ENCODE data around the gene SLC25A38. TPM values are rescaled to one million over a fixed set of nuclear protein-coding genes. Genes with fewer than 3 reads are reported as not detected.

SLC25A38 gene
- total RNA-seq, 1 experiment from 2014 or later: 26.7 TPM

DNA sequence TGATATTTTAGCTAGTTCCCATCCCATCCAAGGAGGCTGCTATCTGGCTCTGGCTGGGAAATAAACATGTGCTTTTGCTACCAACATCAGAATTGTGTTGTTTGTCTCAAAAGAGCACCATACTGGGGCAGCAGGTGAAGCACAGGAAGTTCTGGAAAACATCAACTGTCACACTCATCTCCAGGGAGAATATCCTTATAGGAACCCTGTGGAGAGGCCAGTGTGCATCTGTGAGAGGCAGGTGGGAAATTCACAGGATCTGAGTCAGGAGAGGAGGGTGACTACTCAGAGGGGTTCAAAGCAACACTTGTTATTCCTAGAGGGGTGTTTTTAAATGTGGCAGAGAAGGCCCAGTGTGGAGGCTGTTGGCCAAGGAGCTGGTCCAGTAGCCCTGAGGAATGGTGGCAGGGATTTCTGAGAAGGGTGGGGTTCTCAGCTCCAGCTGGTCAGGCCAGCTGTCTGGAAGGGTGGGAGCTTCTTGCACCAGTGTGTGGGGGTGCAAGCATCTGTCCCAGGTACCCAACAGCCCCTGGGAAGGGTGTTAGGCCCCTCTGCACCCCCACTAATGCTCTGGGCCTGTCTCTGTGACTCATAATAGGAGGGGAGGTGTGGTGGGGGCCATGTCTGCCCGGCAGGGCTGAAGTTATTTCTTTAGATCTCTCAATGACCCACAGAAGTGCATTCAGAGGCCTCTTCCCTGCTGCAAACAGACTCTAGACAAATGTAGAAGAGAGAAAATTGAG, 52.0 kb downstream of the SLC25A38 start:
- no peaks in the 10 kb centered on the region for H3K27me3 ChIP-seq (ENCODE audit: insufficient read depth, low read length)
- CTCF ChIA-PET: interaction anchor here (2.0 kb wide), 1 partner anchor 13 kb away, joined by 4 read pairs; no protein-coding TSS in a partner anchor
- H2AFZ ChIP-seq (ENCODE audit: low read depth, low read length, poor library complexity, severe bottlenecking): no peak overlapping the region
- peaks cover 0 to 19% of the 10 kb centered on the region in 2 experiments; a peak in 1 of 4 replicates for H3K4me1 ChIP-seq (ENCODE audit: control insufficient read depth in 1 of 2, insufficient read depth in 2 of 2, low read length in 2 of 2)
- H3K9me3 ChIP-seq (ENCODE audit: control insufficient read depth in 1 of 2, insufficient read depth in 1 of 2, low read depth in 1 of 2, low read length in 2 of 2): no peaks in the 10 kb centered on the region
- POLR2A ChIA-PET: no interaction called here
- DNase-seq (ENCODE audit: low read depth, low spot score) (no peak), ATAC-seq (no peak; the same call in 1 of the 2 replicates)
- no peaks in the 10 kb centered on the region for H3K36me3 ChIP-seq (ENCODE audit: control insufficient read depth in 1 of 2, insufficient read depth in 2 of 2, low read length in 2 of 2)
- H3K27ac ChIP-seq (ENCODE audit: low read depth, low read length): no peak overlapping the region
- no peak overlapping the region for H3K4me3 ChIP-seq (replicated peaks in 1 of 2; ENCODE audit: low read depth in 1 of 2, low read length in 2 of 2)
- BruUV-seq (replicated peaks): no TSS peak
- no peak overlapping the region for H3K4me2 ChIP-seq (ENCODE audit: low read length)
- no peaks in the 10 kb centered on the region for H4K20me1 ChIP-seq (ENCODE audit: insufficient read depth)
- intact Hi-C loops (cut with micrococcal nuclease): no loop called here
- no peaks in the 10 kb centered on the region for H3K9me2 ChIP-seq (ENCODE audit: insufficient read depth)
- TF ChIP-seq EZH2 (IDR thresholded peaks at IDR 0.05): no peak
- TF ChIP-seq FOSL1 (IDR thresholded peaks at IDR 0.05; ENCODE audit: low read depth): no peak
- no peak for TF ChIP-seq CEBPB (IDR thresholded peaks at IDR 0.05; ENCODE audit: low read depth)
- no peaks in the 10 kb centered on the region for H3K79me2 ChIP-seq (ENCODE audit: insufficient read depth, low read length)
- RAD21 ChIA-PET (ENCODE audit: low non-redundant PET in 1 of 2, low total read pairs in 2 of 2, uncharacterized antibody in 2 of 2, unreplicated experiment in 2 of 2): no interaction called here
- no peak overlapping the region for H3K9ac ChIP-seq (ENCODE audit: low read length)

DNA sequence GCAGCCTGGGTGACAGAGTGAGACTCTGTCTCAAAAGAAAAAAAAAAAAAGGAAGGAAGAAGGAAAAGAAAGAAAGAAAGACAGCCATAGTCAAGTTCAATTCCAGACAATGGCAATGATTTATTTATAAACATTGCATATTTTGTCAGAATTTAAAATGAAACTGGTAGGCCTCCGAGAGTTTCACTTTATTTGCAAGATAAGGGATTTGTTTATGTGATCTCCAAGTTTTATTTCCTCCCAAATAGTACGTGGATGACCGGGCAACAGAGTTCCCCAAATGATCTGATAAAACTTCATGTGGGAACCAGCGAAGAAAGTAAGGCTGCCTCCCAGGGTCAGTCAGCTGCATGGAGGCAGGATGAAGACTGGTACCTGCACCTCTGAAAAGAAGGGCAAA, 55.7 kb downstream of the SLC25A38 start:
- Histone ChIP-seq H3K4me1 (ENCODE audit: control insufficient read depth in 1 of 2, insufficient read depth in 2 of 2, low read length in 2 of 2) (peaks cover 0 to 10% of the 10 kb centered on the region in 2 experiments; a peak in 1 of 4 replicates), H3K9me3 (ENCODE audit: control insufficient read depth in 1 of 2, insufficient read depth in 1 of 2, low read depth in 1 of 2, low read length in 2 of 2) (no peaks in the 10 kb centered on the region), H4K20me1 (ENCODE audit: insufficient read depth) (no peaks in the 10 kb centered on the region), H3K27me3 (ENCODE audit: insufficient read depth, low read length) (no peaks in the 10 kb centered on the region), H3K4me3 (replicated peaks in 1 of 2; ENCODE audit: low read depth in 1 of 2, low read length in 2 of 2) (no peak overlapping the region), H3K9me2 (ENCODE audit: insufficient read depth) (no peaks in the 10 kb centered on the region), H3K4me2 (ENCODE audit: low read length) (no peak overlapping the region), H3K36me3 (ENCODE audit: control insufficient read depth in 1 of 2, insufficient read depth in 2 of 2, low read length in 2 of 2) (no peaks in the 10 kb centered on the region), H3K9ac (ENCODE audit: low read length) (no peak overlapping the region), H3K79me2 (ENCODE audit: insufficient read depth, low read length) (no peaks in the 10 kb centered on the region), H2AFZ (ENCODE audit: low read depth, low read length, poor library complexity, severe bottlenecking) (no peak overlapping the region), H3K27ac (ENCODE audit: low read depth, low read length) (no peak overlapping the region)
- TF ChIP-seq SIN3A (IDR thresholded peaks at IDR 0.05; ENCODE audit: low read depth): no peak
- TF ChIP-seq POLR2AphosphoS5 (IDR thresholded peaks at IDR 0.05; ENCODE audit: low read depth, low read length): no peak
- no peak for TF ChIP-seq EGR1 (IDR thresholded peaks at IDR 0.05; ENCODE audit: low read depth)
- no peak for TF ChIP-seq ELF1 (IDR thresholded peaks at IDR 0.05; ENCODE audit: borderline replicate concordance, low read depth)
- TF ChIP-seq, protein P1, sequence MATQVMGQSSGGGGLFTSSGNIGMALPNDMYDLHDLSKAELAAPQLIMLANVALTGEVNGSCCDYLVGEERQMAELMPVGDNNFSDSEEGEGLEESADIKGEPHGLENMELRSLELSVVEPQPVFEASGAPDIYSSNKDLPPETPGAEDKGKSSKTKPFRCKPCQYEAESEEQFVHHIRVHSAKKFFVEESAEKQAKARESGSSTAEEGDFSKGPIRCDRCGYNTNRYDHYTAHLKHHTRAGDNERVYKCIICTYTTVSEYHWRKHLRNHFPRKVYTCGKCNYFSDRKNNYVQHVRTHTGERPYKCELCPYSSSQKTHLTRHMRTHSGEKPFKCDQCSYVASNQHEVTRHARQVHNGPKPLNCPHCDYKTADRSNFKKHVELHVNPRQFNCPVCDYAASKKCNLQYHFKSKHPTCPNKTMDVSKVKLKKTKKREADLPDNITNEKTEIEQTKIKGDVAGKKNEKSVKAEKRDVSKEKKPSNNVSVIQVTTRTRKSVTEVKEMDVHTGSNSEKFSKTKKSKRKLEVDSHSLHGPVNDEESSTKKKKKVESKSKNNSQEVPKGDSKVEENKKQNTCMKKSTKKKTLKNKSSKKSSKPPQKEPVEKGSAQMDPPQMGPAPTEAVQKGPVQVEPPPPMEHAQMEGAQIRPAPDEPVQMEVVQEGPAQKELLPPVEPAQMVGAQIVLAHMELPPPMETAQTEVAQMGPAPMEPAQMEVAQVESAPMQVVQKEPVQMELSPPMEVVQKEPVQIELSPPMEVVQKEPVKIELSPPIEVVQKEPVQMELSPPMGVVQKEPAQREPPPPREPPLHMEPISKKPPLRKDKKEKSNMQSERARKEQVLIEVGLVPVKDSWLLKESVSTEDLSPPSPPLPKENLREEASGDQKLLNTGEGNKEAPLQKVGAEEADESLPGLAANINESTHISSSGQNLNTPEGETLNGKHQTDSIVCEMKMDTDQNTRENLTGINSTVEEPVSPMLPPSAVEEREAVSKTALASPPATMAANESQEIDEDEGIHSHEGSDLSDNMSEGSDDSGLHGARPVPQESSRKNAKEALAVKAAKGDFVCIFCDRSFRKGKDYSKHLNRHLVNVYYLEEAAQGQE (IDR thresholded peaks at IDR 0.05; ENCODE audit: low read depth): no peak
- TF ChIP-seq, protein P2, sequence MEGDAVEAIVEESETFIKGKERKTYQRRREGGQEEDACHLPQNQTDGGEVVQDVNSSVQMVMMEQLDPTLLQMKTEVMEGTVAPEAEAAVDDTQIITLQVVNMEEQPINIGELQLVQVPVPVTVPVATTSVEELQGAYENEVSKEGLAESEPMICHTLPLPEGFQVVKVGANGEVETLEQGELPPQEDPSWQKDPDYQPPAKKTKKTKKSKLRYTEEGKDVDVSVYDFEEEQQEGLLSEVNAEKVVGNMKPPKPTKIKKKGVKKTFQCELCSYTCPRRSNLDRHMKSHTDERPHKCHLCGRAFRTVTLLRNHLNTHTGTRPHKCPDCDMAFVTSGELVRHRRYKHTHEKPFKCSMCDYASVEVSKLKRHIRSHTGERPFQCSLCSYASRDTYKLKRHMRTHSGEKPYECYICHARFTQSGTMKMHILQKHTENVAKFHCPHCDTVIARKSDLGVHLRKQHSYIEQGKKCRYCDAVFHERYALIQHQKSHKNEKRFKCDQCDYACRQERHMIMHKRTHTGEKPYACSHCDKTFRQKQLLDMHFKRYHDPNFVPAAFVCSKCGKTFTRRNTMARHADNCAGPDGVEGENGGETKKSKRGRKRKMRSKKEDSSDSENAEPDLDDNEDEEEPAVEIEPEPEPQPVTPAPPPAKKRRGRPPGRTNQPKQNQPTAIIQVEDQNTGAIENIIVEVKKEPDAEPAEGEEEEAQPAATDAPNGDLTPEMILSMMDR (IDR thresholded peaks at IDR 0.05 in 2 of 3, conservative IDR thresholded peaks at IDR 0.05 in 1 of 3; ENCODE audit: borderline replicate concordance in 1 of 3, insufficient read depth in 1 of 3, low read depth in 2 of 3, low read length in 2 of 3): no peak
- CTCF ChIA-PET: interaction anchor here (0.8 kb wide), 1 partner anchor 9 kb away, joined by 3 read pairs; no protein-coding TSS in a partner anchor
- intact Hi-C loops (cut with micrococcal nuclease): no loop called here
- ATAC-seq: no peak
- RAD21 ChIA-PET (ENCODE audit: low non-redundant PET in 1 of 2, low total read pairs in 2 of 2, uncharacterized antibody in 2 of 2, unreplicated experiment in 2 of 2): no interaction called here
- POLR2A ChIA-PET: no interaction called here
- DNase-seq (ENCODE audit: low read depth, low spot score): no peak
- BruUV-seq (replicated peaks): no TSS peak

Data from HCT116 (cell line).